GM11168 (cell line): Measurements from ENCODE around the gene PPM1D.
"Not testable (repeated sequence)": the region's sequence is repeated elsewhere in the genome, so short reads cannot be mapped to it uniquely, and the experiment has no call there.

Source experiments
- in situ Hi-C: fragments of 300-500 bp; cut with MboI; formaldehyde crosslinking; loops from one replicate; pipeline ENCODE4 v1.12.0; 2022; ENCODE audit warnings: low sequenced_read_pairs; ENCODE audit not compliant: unreplicated experiment

PPM1D gene

GRCh38 chr17:60599620-60600489 lies at the start of gene PPM1D:
PPM1D (plus strand) TSS chr17:60600193; CDS start chr17:60600415, 222 bp downstream.
- in situ Hi-C loops: no loop called here

- in situ Hi-C loops: not testable (repeated sequence)
Measured at GRCh38 chr17:60552255-60552654, 47.7 kb upstream of the PPM1D start.

GRCh38 chr17:60554377-60554788 lies 45.6 kb upstream of the PPM1D start:
- in situ Hi-C loops: no loop called here

GRCh38 chr17:60555786-60556185 lies 44.2 kb upstream of the PPM1D start:
- in situ Hi-C loops: no loop called here

- in situ Hi-C loops: no loop called here
Measured at GRCh38 chr17:60557805-60558204, 42.2 kb upstream of the PPM1D start.

GRCh38 chr17:60559659-60559994 lies 40.4 kb upstream of the PPM1D start:
- in situ Hi-C loops: no loop called here

GRCh38 chr17:60559995-60560859 lies 39.8 kb upstream of the PPM1D start:
- in situ Hi-C loops: no loop called here

- in situ Hi-C loops: no loop called here
Measured at GRCh38 chr17:60560860-60561257, 39.1 kb upstream of the PPM1D start.

GRCh38 chr17:60562421-60562820 lies 37.6 kb upstream of the PPM1D start:
- in situ Hi-C loops: no loop called here

- in situ Hi-C loops: no loop called here
Measured at GRCh38 chr17:60563743-60564142, 36.2 kb upstream of the PPM1D start.

- in situ Hi-C loops: no loop called here
Measured at GRCh38 chr17:60565233-60565632, 34.8 kb upstream of the PPM1D start.

- in situ Hi-C loops: no loop called here
Measured at GRCh38 chr17:60573236-60574051, 26.5 kb upstream of the PPM1D start.

GRCh38 chr17:60577147-60577915 lies 22.7 kb upstream of the PPM1D start:
- in situ Hi-C loops: no loop called here

GRCh38 chr17:60579090-60579489 lies 20.9 kb upstream of the PPM1D start:
- in situ Hi-C loops: no loop called here

GRCh38 chr17:60579551-60579950 lies 20.4 kb upstream of the PPM1D start:
- in situ Hi-C loops: no loop called here

- in situ Hi-C loops: no loop called here
Measured at GRCh38 chr17:60583008-60583407, 17.0 kb upstream of the PPM1D start.

GRCh38 chr17:60585887-60586286 lies 14.1 kb upstream of the PPM1D start:
- in situ Hi-C loops: no loop called here

- in situ Hi-C loops: no loop called here
Measured at GRCh38 chr17:60586288-60586974, 13.6 kb upstream of the PPM1D start.

GRCh38 chr17:60590070-60590469 lies 9.9 kb upstream of the PPM1D start:
- in situ Hi-C loops: no loop called here
